A549 (cell line): ENCODE measurements around the gene ERV3-1. TPM values are rescaled to one million over a fixed set of nuclear protein-coding genes. Genes with fewer than 3 reads are reported as not detected.
A peak's percentile ranks its signal among the peaks of the same experiment; 100 is the strongest.

Experiments used
- ATAC-seq, 2 experiments: fragments of 200-7000 bp in 1 of 2; fragments of >200 bp in 1 of 2; cut with Nextera tagmentation in 1 of 2; cut with Tn5 transposase in 1 of 2; 3 replicates each; pipeline versions ENCODE4 v1.8.0 to v1.9.1; 2018 to 2020; ENCODE audit warnings: mild to moderate bottlenecking in 1 of 2, moderate library complexity in 1 of 2
- CTCF ChIA-PET: fragments of 300-600 bp; sonication (Branson Sonifier 250); formaldehyde crosslinking; extraction: SDS; loops from one replicate; lab custom pipeline; 2021; ENCODE audit warnings: antibody characterized with exemption, inconsistent platforms; lab: Yijun Ruan, JAX
- POLR2A ChIA-PET: fragments of 350-600 bp; formaldehyde crosslinking; extraction: SDS; loops from one replicate; lab custom pipeline; 2021; ENCODE audit warnings: antibody characterized with exemption, inconsistent platforms; lab: Yijun Ruan, JAX
- DNase-seq, 2 experiments: peaks; one replicate each; pipeline versions ENCODE4 v3.0.0 to v3.0.0-alpha.2; 2011 to 2016; ENCODE audit warnings: low read depth in 1 of 2, low spot score in 1 of 2
- FAIRE-seq: peaks from 2 replicates; lab custom pipeline; 2011; peaks lifted over from hg19 to GRCh38; lab: Jason Lieb, UNC
- H3K27ac ChIP-seq, 2 experiments: fragments of >200 bp; sonication (Bioruptor Twin); formaldehyde crosslinking; 3 replicates each; pipeline ENCODE4 v1.5.1; 2016 to 2017
- H3K4me1 ChIP-seq: fragments of >200 bp; sonication (Bioruptor Twin); formaldehyde crosslinking; 3 replicates; pipeline ENCODE4 v1.6.1; 2016
- H3K4me2 ChIP-seq: fragments of >200 bp; sonication (Bioruptor Twin); formaldehyde crosslinking; 3 replicates; pipeline ENCODE4 v1.6.1; 2016
- H3K4me3 ChIP-seq: fragments of >200 bp; sonication (Bioruptor Twin); formaldehyde crosslinking; 3 replicates; pipeline ENCODE4 v1.5.1; 2016
- H3K9me3 ChIP-seq: fragments of >200 bp; sonication (Bioruptor Twin); formaldehyde crosslinking; 3 replicates; pipeline ENCODE4 v1.6.1; 2016
- CBX2 ChIP-seq: fragments of 200-600 bp; sonication (generic); IDR thresholded peaks from 2 replicates; pipeline ENCODE4 v1.6.1; 2016; ENCODE audit warnings: low read depth, mild to moderate bottlenecking, borderline replicate concordance
- CBX8 ChIP-seq: fragments of 200-600 bp; sonication (generic); IDR thresholded peaks from 2 replicates; pipeline ENCODE4 v1.6.1; 2016
- CEBPB ChIP-seq, 2 experiments: fragments of >200 bp in 1 of 2; sonication (Bioruptor Twin) in 1 of 2; formaldehyde crosslinking in 1 of 2; IDR thresholded peaks; 2 replicates each; pipeline ENCODE4 v1.6.1; 2012 to 2016
- CTCF ChIP-seq: fragments of >200 bp; sonication (Bioruptor Twin); formaldehyde crosslinking; IDR thresholded peaks from 3 replicates; pipeline ENCODE4 v1.5.1; 2016
- EP300 ChIP-seq, 2 experiments: fragments of >200 bp; sonication (Bioruptor Twin); formaldehyde crosslinking; IDR thresholded peaks; 2 replicates in 1 of 2; 3 replicates in 1 of 2; pipeline ENCODE4 v1.6.1; 2016 to 2017
- FOSB ChIP-seq: fragments of 250-450 bp; sonication (Bioruptor Pico); IDR thresholded peaks from 2 replicates; pipeline ENCODE4 v1.5.0; 2020; ENCODE audit warnings: mild to moderate bottlenecking, moderate library complexity
- FOSL2 ChIP-seq, 2 experiments: fragments of 450-650 bp in 1 of 2; fragments of >200 bp in 1 of 2; sonication (Bioruptor Twin) in 1 of 2; formaldehyde crosslinking; IDR thresholded peaks; 2 replicates each; pipeline versions ENCODE4 v1.5.0 to v1.6.1; 2016 to 2020; ENCODE audit warnings: mild to moderate bottlenecking in 1 of 2, moderate library complexity in 1 of 2
- HDAC2 ChIP-seq: fragments of 200-600 bp; sonication (generic); IDR thresholded peaks from 2 replicates; pipeline ENCODE4 v1.6.1; 2016
- HEYL ChIP-seq: fragments of 250-450 bp; sonication (Bioruptor Pico); IDR thresholded peaks from 2 replicates; pipeline ENCODE4 v1.8.0; 2021; ENCODE audit warnings: mild to moderate bottlenecking, moderate library complexity
- HOXA7 ChIP-seq: fragments of 250-450 bp; sonication (Bioruptor Pico); IDR thresholded peaks from 2 replicates; pipeline ENCODE4 v1.5.0; 2020; ENCODE audit warnings: mild to moderate bottlenecking, moderate library complexity
- HOXB5 ChIP-seq: fragments of 250-450 bp; sonication (Bioruptor Pico); IDR thresholded peaks from 2 replicates; pipeline ENCODE4 v1.5.0; 2020; ENCODE audit warnings: mild to moderate bottlenecking, moderate library complexity
- JUNB ChIP-seq: fragments of >200 bp; sonication (Bioruptor Twin); formaldehyde crosslinking; IDR thresholded peaks from 2 replicates; pipeline ENCODE4 v1.6.1; 2016
- MAFK ChIP-seq: fragments of 450-650 bp; IDR thresholded peaks from 2 replicates; pipeline ENCODE4 v1.6.1; 2014; ENCODE audit not compliant: partially characterized antibody
- MYC ChIP-seq: IDR thresholded peaks from 2 replicates; pipeline ENCODE4 v1.6.1; 2012; ENCODE audit warnings: mild to moderate bottlenecking, inconsistent platforms, low read length, improper control_type of control experiment, borderline replicate concordance
- NFE2L2 ChIP-seq: fragments of 150-350 bp; conservative IDR thresholded peaks from 2 replicates; pipeline ENCODE4 v1.6.1; 2014; ENCODE audit warnings: low read length
- POLR2A ChIP-seq: IDR thresholded peaks from 2 replicates; pipeline ENCODE4 v1.6.1; 2012; ENCODE audit warnings: mild to moderate bottlenecking, low read length
- RCOR1 ChIP-seq: fragments of 150-350 bp; IDR thresholded peaks from 2 replicates; pipeline ENCODE4 v1.6.1; 2014; ENCODE audit warnings: antibody characterized with exemption, low read length, low read depth
- REST ChIP-seq: fragments of 200-600 bp; sonication (generic); IDR thresholded peaks from 2 replicates; pipeline ENCODE4 v1.6.1; 2016; ENCODE audit warnings: antibody characterized with exemption, mild to moderate bottlenecking, moderate library complexity
- SMC3 ChIP-seq: fragments of >200 bp; sonication (Bioruptor Twin); formaldehyde crosslinking; IDR thresholded peaks from 3 replicates; pipeline ENCODE4 v1.6.1; 2018; ENCODE audit warnings: inconsistent platforms
- TP53 ChIP-seq: fragments of 250-450 bp; sonication (Bioruptor Pico); IDR thresholded peaks from 2 replicates; pipeline ENCODE4 v1.5.0; 2021; ENCODE audit warnings: mild to moderate bottlenecking, moderate library complexity
- ZC3H11A ChIP-seq: fragments of 450-650 bp; IDR thresholded peaks from 2 replicates; pipeline ENCODE4 v1.6.1; 2014; ENCODE audit warnings: antibody characterized with exemption, mild to moderate bottlenecking
- WGBS: methylation state at CpG from one replicate; pipeline ENCODE4 v1.1.6; 2017; ENCODE audit errors: missing lambda C conversion rate; 5-methylcytosine and 5-hydroxymethylcytosine counted together
- polyA plus RNA-seq, 4 experiments: library from polyadenylated mRNA; depleted of rRNA in 3 of 4; stranded (reverse); fragments of >200 nt; fragmentation: RNase III in 1 of 4; extraction: RNeasy Plus Mini Kit Qiagen cat#74134 plus additional on column Dnase treatment in 1 of 4; gene quantifications; 2 replicates in 3 of 4; 3 replicates in 1 of 4; pipeline ENCODE4 v1.2.3, GENCODE V29; 2011 to 2017

ERV3-1 gene
- polyA plus RNA-seq, 2 of the 4 experiments (the other 2 are of a cell fraction): 5.0 to 5.8 TPM

- Histone ChIP-seq H3K4me1 (no peaks in the 10 kb centered on the region), H3K4me2 (no peak overlapping the region), H3K4me3 (no peak overlapping the region), H3K27ac (no peak overlapping the region), H3K9me3 (peaks cover 65% of the 10 kb centered on the region)
- no peak for ATAC-seq
- no peak for TF ChIP-seq NFE2L2
- TF ChIP-seq POLR2A: no peak
- TF ChIP-seq CEBPB (IDR thresholded peaks at IDR 0.05): no peak
- TF ChIP-seq JUNB: no peak
- no peak for TF ChIP-seq RCOR1
- no peak for TF ChIP-seq HEYL (CRISPR knock-in tag)
- no peak for TF ChIP-seq REST
- TF ChIP-seq FOSL2 (IDR thresholded peaks at IDR 0.05): no peak
- TF ChIP-seq FOSL2 (CRISPR knock-in tag; IDR thresholded peaks at IDR 0.05): no peak
- no peak for TF ChIP-seq MYC
- TF ChIP-seq TP53 (CRISPR knock-in tag): no peak
- no peak for TF ChIP-seq HOXB5 (CRISPR knock-in tag)
- TF ChIP-seq ZC3H11A: no peak
- no peak for TF ChIP-seq MAFK
- TF ChIP-seq CBX8: no peak
- CTCF ChIA-PET: no interaction called here
- DNase-seq: no peak
- POLR2A ChIA-PET: no interaction called here
- 63% methylated on average over 5 of the region's 5 CpGs for WGBS
- FAIRE-seq: peak; percentile 79
Observed at GRCh38 chr7:64978497-64979203, 27.8 kb downstream of the ERV3-1 start.

GRCh38 chr7:64965594-64965993 is 40.9 kb downstream of the ERV3-1 start:
- H3K4me3 ChIP-seq: no peak overlapping the region
- peak; percentile 6 for TF ChIP-seq MAFK
- TF ChIP-seq CTCF: no peak
- TF ChIP-seq, all 56 proteins: peak for 1
- no peak for FAIRE-seq
- ATAC-seq: no peak
- no peaks in the 10 kb centered on the region; the same call in 2 of the 3 replicates for H3K9me3 ChIP-seq
- POLR2A ChIA-PET: no interaction called here
- CTCF ChIA-PET: interaction anchor here (0.6 kb wide), 1 partner anchor 106 kb away, joined by 6 read pairs; no protein-coding TSS in a partner anchor
- no peak overlapping the region for H3K4me2 ChIP-seq
- no peak overlapping the region for H3K27ac ChIP-seq
- no peaks in the 10 kb centered on the region for H3K4me1 ChIP-seq
- no peak for DNase-seq

GRCh38 chr7:64959072-64959747 is 47.3 kb downstream of the ERV3-1 start:
- no peak for DNase-seq
- no peak overlapping the region for H3K4me2 ChIP-seq
- no peaks in the 10 kb centered on the region for H3K4me1 ChIP-seq
- WGBS: 2% methylated on average over 3 of the region's 3 CpGs
- ChIA-PET CTCF (interaction anchor here (0.8 kb wide), 1 partner anchor 348 kb away, joined by 3 read pairs; no protein-coding TSS in a partner anchor), POLR2A (no interaction called here)
- peaks cover 5% of the 10 kb centered on the region; the same call in 1 of the 3 replicates for H3K9me3 ChIP-seq
- H3K27ac ChIP-seq: no peak overlapping the region
- TF ChIP-seq HDAC2 (no peak), HOXA7 (no peak), POLR2A (no peak), SMC3 (no peak), EP300 (IDR thresholded peaks at IDR 0.05) (no peak), TP53 (CRISPR knock-in tag) (no peak), CBX2 (no peak), FOSB (CRISPR knock-in tag) (no peak)
- FAIRE-seq: no peak
- ATAC-seq: no peak
- no peak overlapping the region for H3K4me3 ChIP-seq
